CD14-positive monocyte (primary cell): ENCODE data around the gene CX3CL1. TPM values are rescaled to one million over a fixed set of nuclear protein-coding genes. Genes with fewer than 3 reads are reported as not detected.

Experiments
- DNase-seq, 3 donors: peaks; one replicate each; pipeline ENCODE4 v3.0.0-alpha.2; 2011 to 2022
- H2AFZ ChIP-seq: 2 replicates; pipeline ENCODE4 v1.6.0; 2012; ENCODE audit warnings: mild to moderate bottlenecking, low read depth, low read length, inconsistent platforms; ENCODE audit not compliant: insufficient read depth, poor library complexity, severe bottlenecking
- H3K27ac ChIP-seq, 2 donors: 1 replicate in 1 of 2; 2 replicates in 1 of 2; pipeline ENCODE4 v1.5.1; 2012 to 2013; ENCODE audit warnings: low read length in 2 of 2, control low read depth in 1 of 2, inconsistent platforms in 1 of 2, low read depth in 1 of 2, mild to moderate bottlenecking in 1 of 2
- H3K27me3 ChIP-seq, 2 donors: one replicate each; pipeline versions ENCODE4 v1.6.0 to v1.6.1; 2011 to 2013; ENCODE audit warnings: low read length in 2 of 2; ENCODE audit not compliant: control insufficient read depth in 2 of 2, insufficient read depth in 2 of 2
- H3K36me3 ChIP-seq, 2 donors: replicated peaks in 1 of 2; 1 replicate in 1 of 2; 2 replicates in 1 of 2; pipeline versions ENCODE4 v1.5.1 to v1.6.1; 2012 to 2013; ENCODE audit warnings: low read length in 2 of 2, control low read depth in 1 of 2, inconsistent platforms in 1 of 2, mild to moderate bottlenecking in 1 of 2; ENCODE audit not compliant: insufficient read depth in 2 of 2, control insufficient read depth in 1 of 2
- H3K4me1 ChIP-seq, 2 donors: 1 replicate in 1 of 2; 2 replicates in 1 of 2; pipeline versions ENCODE4 v1.5.1 to v1.6.1; 2012 to 2013; ENCODE audit warnings: low read length in 2 of 2, control low read depth in 1 of 2, inconsistent platforms in 1 of 2, mild to moderate bottlenecking in 1 of 2, moderate library complexity in 1 of 2; ENCODE audit not compliant: insufficient read depth in 2 of 2, control insufficient read depth in 1 of 2
- H3K4me2 ChIP-seq: replicated peaks from 2 replicates; pipeline ENCODE3; 2012; ENCODE audit warnings: low read length, moderate library complexity, mild to moderate bottlenecking; ENCODE audit not compliant: poor library complexity, severe bottlenecking; ENCODE audit errors: extremely low read depth
- H3K4me3 ChIP-seq, 3 experiments: fragments of 200-600 bp in 1 of 3; sonication (generic) in 1 of 3; replicated peaks in 1 of 3; 1 replicate in 2 of 3; 2 replicates in 1 of 3; pipeline ENCODE4 v1.5.1; 2011 to 2013; ENCODE audit warnings: low read length in 3 of 3, mild to moderate bottlenecking in 3 of 3, control low read depth in 2 of 3, low read depth in 2 of 3, inconsistent platforms in 1 of 3, moderate library complexity in 1 of 3
- H3K79me2 ChIP-seq: 2 replicates; pipeline ENCODE4 v1.6.0; 2012; ENCODE audit warnings: mild to moderate bottlenecking, control low read depth, inconsistent platforms, low read length, moderate library complexity; ENCODE audit not compliant: insufficient read depth
- H3K9ac ChIP-seq: 2 replicates; pipeline ENCODE4 v1.6.0; 2017; ENCODE audit warnings: low read length, mild to moderate bottlenecking; ENCODE audit not compliant: insufficient read depth, poor library complexity, severe bottlenecking
- H3K9me3 ChIP-seq, 2 donors: replicated peaks in 1 of 2; 1 replicate in 1 of 2; 2 replicates in 1 of 2; pipeline versions ENCODE4 v1.5.1 to v1.6.1; 2012 to 2013; ENCODE audit warnings: low read length in 2 of 2, control low read depth in 1 of 2; ENCODE audit not compliant: control insufficient read depth in 1 of 2, insufficient read depth in 1 of 2
- H4K20me1 ChIP-seq: 2 replicates; pipeline ENCODE4 v1.6.0; 2012; ENCODE audit warnings: mild to moderate bottlenecking, low read length, control low read depth, moderate library complexity; ENCODE audit not compliant: insufficient read depth
- H3K27ac Mint-ChIP-seq, 7 donors: one replicate each; pipeline ENCODE4 v1.8.0; 2020; ENCODE audit warnings: mild to moderate bottlenecking in 7 of 7, mixed read lengths in 7 of 7, moderate library complexity in 6 of 7, inconsistent platforms in 2 of 7
- H3K27me3 Mint-ChIP-seq, 3 donors: one replicate each; pipeline ENCODE4 v1.8.0; 2021 to 2022; ENCODE audit warnings: low read depth in 3 of 3, mild to moderate bottlenecking in 3 of 3, mixed read lengths in 3 of 3, moderate library complexity in 3 of 3, inconsistent platforms in 1 of 3
- H3K36me3 Mint-ChIP-seq, 2 donors: one replicate each; pipeline ENCODE4 v1.8.0; 2020; ENCODE audit warnings: mixed read lengths in 2 of 2, inconsistent platforms in 1 of 2, mild to moderate bottlenecking in 1 of 2
- H3K4me1 Mint-ChIP-seq: one replicate; pipeline ENCODE4 v1.8.0; 2020; ENCODE audit warnings: mild to moderate bottlenecking, mixed read lengths
- H3K4me3 Mint-ChIP-seq, 2 donors: one replicate each; pipeline ENCODE4 v1.8.0; 2020; ENCODE audit warnings: mild to moderate bottlenecking in 2 of 2, mixed read lengths in 2 of 2, moderate library complexity in 1 of 2
- H3K9me3 Mint-ChIP-seq, 7 donors: one replicate each; pipeline ENCODE4 v1.8.0; 2020 to 2022; ENCODE audit warnings: mixed read lengths in 7 of 7, mild to moderate bottlenecking in 6 of 7, moderate library complexity in 6 of 7, inconsistent platforms in 2 of 7
- CTCF ChIP-seq: fragments of 200-600 bp; IDR thresholded peaks from one replicate; pipeline ENCODE4 v1.8.0; 2022; ENCODE audit warnings: antibody characterized with exemption, mild to moderate bottlenecking
- WGBS: methylation state at CpG from one replicate; pipeline ENCODE4 v1.1.5; 2013; ENCODE audit warnings: missing lambda C conversion rate; ENCODE audit not compliant: insufficient coverage; 5-methylcytosine and 5-hydroxymethylcytosine counted together
- intact Hi-C, 2 donors: fragments of 100-400 bp; cut with micrococcal nuclease; formaldehyde crosslinking; loops; one replicate each; pipeline versions ENCODE4 v1.15.0 to v1.15.1; 2023
- polyA plus RNA-seq, 3 donors: library from polyadenylated mRNA; depleted of rRNA in 1 of 3; unstranded in 2 of 3; stranded (reverse) in 1 of 3; fragments of 300-500 nt in 2 of 3; fragments of >200 nt in 1 of 3; fragmentation: Illumina TruSeq in 2 of 3; gene quantifications; 1 replicate in 2 of 3; 2 replicates in 1 of 3; pipeline ENCODE4 v1.2.3, GENCODE V29; 2012 to 2021

The CX3CL1 gene
- polyA plus RNA-seq, 3 donors: not detected

DNA sequence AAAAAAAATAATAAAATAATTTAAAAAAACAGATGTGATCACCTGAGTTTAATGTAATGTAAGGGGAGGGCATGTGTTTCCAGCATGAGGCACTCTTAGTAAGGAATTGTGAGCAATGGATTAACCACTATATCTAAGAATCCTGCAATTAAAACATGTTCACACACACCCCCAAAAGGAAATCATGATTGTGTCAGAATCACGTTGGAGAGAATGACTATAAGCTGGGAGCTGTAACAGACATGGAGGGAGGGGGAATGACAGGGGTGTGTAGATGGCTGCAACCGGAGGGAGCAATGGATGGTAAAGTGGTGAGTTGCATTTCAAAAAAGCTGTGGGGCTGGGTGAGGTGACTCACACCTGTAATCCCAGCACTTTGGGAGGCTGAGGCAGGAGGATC lies 27.3 kb upstream of the CX3CL1 start:
- Histone ChIP-seq H3K36me3 (no peaks in the 10 kb centered on the region), H3K79me2 (no peaks in the 10 kb centered on the region), H3K4me3 (no peak overlapping the region), H3K27ac (no peak overlapping the region), H4K20me1 (no peaks in the 10 kb centered on the region), H3K4me2 (no peak overlapping the region), H3K9ac (no peak overlapping the region), H2AFZ (no peak overlapping the region), H3K27me3 (peaks cover 0 to 7% of the 10 kb centered on the region in 2 donors), H3K4me1 (peaks cover 58 to 69% of the 10 kb centered on the region in 2 donors), H3K9me3 (no peaks in the 10 kb centered on the region)
- no CpG with 5 or more reads among the region's 2 CpGs for WGBS
- no peak for TF ChIP-seq CTCF
- Mint-ChIP-seq H3K27ac (peak overlapping the region in 1 of 7 donors; percentile 23), H3K4me1 (peaks cover 61% of the 10 kb centered on the region), H3K36me3 (peaks cover 0 to 3% of the 10 kb centered on the region in 2 donors), H3K4me3 (no peak overlapping the region), H3K9me3 (peaks cover 0 to 6% (median 2%) of the 10 kb centered on the region in 7 donors), H3K27me3 (peaks cover 7 to 27% (median 20%) of the 10 kb centered on the region in 3 donors)
- no peak for DNase-seq
- intact Hi-C loops: no loop called here

GRCh38 chr16:57345666-57346204 lies 26.6 kb upstream of the CX3CL1 start:
- H3K79me2 ChIP-seq: no peaks in the 10 kb centered on the region
- peaks cover 9 to 31% (median 18%) of the 10 kb centered on the region in 3 donors for H3K27me3 Mint-ChIP-seq
- peaks cover 51 to 62% of the 10 kb centered on the region in 2 donors for H3K4me1 ChIP-seq
- H3K4me1 Mint-ChIP-seq: peaks cover 55% of the 10 kb centered on the region
- H3K4me2 ChIP-seq: no peak overlapping the region
- no peak overlapping the region for H3K4me3 Mint-ChIP-seq
- H3K27ac ChIP-seq: no peak overlapping the region
- H3K36me3 Mint-ChIP-seq: peaks cover 0 to 3% of the 10 kb centered on the region in 2 donors
- no peaks in the 10 kb centered on the region for H3K9me3 ChIP-seq
- intact Hi-C loops: no loop called here
- H3K4me3 ChIP-seq: no peak overlapping the region
- DNase-seq: no peak
- WGBS: no CpG with 5 or more reads among the region's 3 CpGs
- H3K27me3 ChIP-seq: peaks cover 0 to 7% of the 10 kb centered on the region in 2 donors
- no peak overlapping the region for H2AFZ ChIP-seq
- H3K9me3 Mint-ChIP-seq: peaks cover 0 to 6% (median 2%) of the 10 kb centered on the region in 7 donors
- TF ChIP-seq CTCF: no peak
- no peak overlapping the region for H3K27ac Mint-ChIP-seq
- no peak overlapping the region for H3K9ac ChIP-seq
- no peaks in the 10 kb centered on the region for H3K36me3 ChIP-seq
- no peaks in the 10 kb centered on the region for H4K20me1 ChIP-seq
